GM23248 (cell line): ENCODE results near the gene ATP6V0E1.

Source experiments
- EZH2 ChIP-seq: fragments of 200-600 bp; sonication (generic); IDR thresholded peaks from 2 replicates; pipeline ENCODE4 v1.6.1; 2018; ENCODE audit warnings: antibody characterized with exemption, mild to moderate bottlenecking; ENCODE audit not compliant: insufficient read depth, poor library complexity, severe bottlenecking
- EZH2phosphoT487 ChIP-seq: fragments of 200-600 bp; sonication (generic); IDR thresholded peaks from 2 replicates; pipeline ENCODE4 v1.6.1; 2018; ENCODE audit warnings: antibody characterized with exemption, moderate library complexity, mild to moderate bottlenecking, low read depth; ENCODE audit not compliant: insufficient read depth

- TF ChIP-seq EZH2 (no peak), EZH2phosphoT487 (no peak)
These were observed 39.7 kb upstream of the ATP6V0E1 start for GRCh38 chr5:172943906-172944305.
